Spinal cord (tissue), 10 donors: Measurements from ENCODE around the gene CCDC70. TPM values are rescaled to one million over a fixed set of nuclear protein-coding genes. Genes with fewer than 3 reads are reported as not detected.
A peak's percentile ranks its signal among the peaks of the same experiment; 100 is the strongest.

Experiments used
- DNase-seq, 6 donors: peaks; one replicate each; pipeline versions ENCODE4 v3.0.0 to v3.0.0-alpha.2; 2013 to 2015; ENCODE audit warnings: low spot score in 6 of 6, low read depth in 4 of 6
- H3K27ac ChIP-seq: one replicate; pipeline ENCODE4 v1.5.1; 2013; ENCODE audit warnings: low read depth, low read length, control low read depth
- H3K27me3 ChIP-seq: one replicate; pipeline ENCODE4 v1.6.1; 2013; ENCODE audit warnings: low read length; ENCODE audit not compliant: control insufficient read depth, insufficient read depth
- H3K36me3 ChIP-seq: one replicate; pipeline ENCODE4 v1.6.1; 2013; ENCODE audit warnings: low read length; ENCODE audit not compliant: control insufficient read depth, insufficient read depth
- H3K4me1 ChIP-seq: one replicate; pipeline ENCODE4 v1.6.1; 2013; ENCODE audit warnings: low read length; ENCODE audit not compliant: control insufficient read depth, insufficient read depth
- H3K4me3 ChIP-seq: one replicate; pipeline ENCODE4 v1.5.1; 2013; ENCODE audit warnings: low read depth, low read length, control low read depth
- H3K9me3 ChIP-seq: one replicate; pipeline ENCODE4 v1.6.1; 2013; ENCODE audit warnings: low read length; ENCODE audit not compliant: control insufficient read depth, insufficient read depth
- WGBS: methylation state at CpG from one replicate; pipeline ENCODE4 v1.1.5; 2013; ENCODE audit warnings: missing lambda C conversion rate; ENCODE audit not compliant: insufficient coverage; 5-methylcytosine and 5-hydroxymethylcytosine counted together
- polyA plus RNA-seq, 2 donors: library from polyadenylated mRNA; unstranded; fragments of 120-200 nt; gene quantifications; one replicate each; pipeline ENCODE4 v1.2.1, GENCODE V29; 2013; ENCODE audit not compliant: insufficient read length in 2 of 2
- total RNA-seq, 2 donors: library from RNA; depleted of rRNA in 1 of 2; stranded (reverse); fragments of 120-200 nt in 1 of 2; fragments of >200 nt in 1 of 2; gene quantifications; one replicate each; pipeline versions ENCODE4 v1.2.3 to v1.2.4, GENCODE V29; 2013 to 2014
- donor health status: healthy.

The CCDC70 gene
- total and polyA plus RNA-seq, 4 donors = not detected

DNA sequence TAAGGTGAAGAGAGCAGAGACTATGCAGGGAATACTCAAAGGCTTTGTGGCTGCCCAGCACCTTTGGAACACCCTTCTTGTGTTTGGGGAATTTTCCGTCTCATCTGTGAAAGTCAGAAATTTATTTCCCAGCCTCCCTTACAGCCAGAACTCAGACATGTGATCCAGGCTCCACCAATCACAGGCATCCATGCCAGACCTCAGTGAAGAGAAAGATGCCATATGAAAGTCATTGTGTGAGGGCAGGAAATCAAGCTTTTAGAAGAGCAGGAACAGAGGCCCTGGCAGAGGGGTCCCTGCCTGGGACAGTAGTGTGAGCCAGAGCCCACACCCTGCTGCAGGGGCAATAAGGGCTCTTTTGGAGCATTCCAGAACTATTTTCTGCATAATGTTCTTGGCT is 12.1 kb downstream of the CCDC70 start:
- H3K4me1 ChIP-seq = peaks cover 15% of the 10 kb centered on the region
- no peaks in the 10 kb centered on the region for H3K27me3 ChIP-seq
- no peak overlapping the region for H3K27ac ChIP-seq
- H3K9me3 ChIP-seq = no peaks in the 10 kb centered on the region
- no peak overlapping the region for H3K4me3 ChIP-seq
- no peaks in the 10 kb centered on the region for H3K36me3 ChIP-seq
- DNase-seq = peak in 2 of 6 donors; percentile 21 to 39
- no CpG with 5 or more reads among the region's 1 CpG for WGBS

DNA sequence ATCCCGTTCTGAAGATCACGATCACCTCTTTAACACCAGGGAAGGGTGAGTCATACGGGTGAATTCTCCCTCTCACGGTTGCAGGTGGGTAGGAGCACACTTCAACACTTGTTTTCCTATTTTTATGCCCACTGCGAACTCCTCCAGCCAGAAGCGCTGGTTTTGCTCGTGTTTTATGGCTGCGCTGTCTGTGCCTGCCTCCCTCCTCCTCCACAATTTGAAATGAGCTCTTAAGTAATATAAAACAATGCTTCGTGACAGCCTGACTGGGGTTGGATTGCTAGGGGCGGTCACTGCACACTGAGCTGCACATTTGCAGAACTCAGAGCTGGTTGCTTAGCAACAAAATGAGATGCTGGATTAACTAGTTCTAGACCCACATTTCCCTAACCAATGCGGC is 12.9 kb downstream of the CCDC70 start:
- Histone ChIP-seq H3K27me3 (no peaks in the 10 kb centered on the region), H3K27ac (no peak overlapping the region), H3K4me3 (no peak overlapping the region), H3K4me1 (peaks cover 15% of the 10 kb centered on the region), H3K9me3 (no peaks in the 10 kb centered on the region), H3K36me3 (no peaks in the 10 kb centered on the region)
- peak in 5 of 6 donors; percentile 36 to 96 (median 64) for DNase-seq
- WGBS = 16% methylated on average over 8 of the region's 11 CpGs

DNA sequence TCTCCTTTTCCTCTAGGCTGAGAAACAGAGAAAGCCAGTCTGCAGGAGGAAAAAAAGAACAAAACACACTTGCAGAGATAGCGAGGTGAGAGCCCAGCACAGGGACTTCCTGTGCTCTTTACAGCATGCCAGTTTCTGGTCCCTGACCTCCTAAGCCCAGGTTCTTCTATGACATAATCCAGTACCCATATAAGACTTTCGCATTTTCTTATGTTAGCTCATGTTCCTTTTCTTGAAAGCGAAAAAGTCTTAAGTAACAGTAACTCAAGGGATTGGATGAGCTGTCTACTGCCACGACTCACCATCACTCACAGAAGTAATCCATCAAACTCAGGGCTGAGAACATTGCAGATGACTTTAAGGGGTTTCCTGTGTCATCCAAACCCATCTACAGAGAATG is 17.4 kb downstream of the CCDC70 start:
- H3K4me1 ChIP-seq = peaks cover 11% of the 10 kb centered on the region
- WGBS = 85% methylated on average over 3 of the region's 4 CpGs

DNA sequence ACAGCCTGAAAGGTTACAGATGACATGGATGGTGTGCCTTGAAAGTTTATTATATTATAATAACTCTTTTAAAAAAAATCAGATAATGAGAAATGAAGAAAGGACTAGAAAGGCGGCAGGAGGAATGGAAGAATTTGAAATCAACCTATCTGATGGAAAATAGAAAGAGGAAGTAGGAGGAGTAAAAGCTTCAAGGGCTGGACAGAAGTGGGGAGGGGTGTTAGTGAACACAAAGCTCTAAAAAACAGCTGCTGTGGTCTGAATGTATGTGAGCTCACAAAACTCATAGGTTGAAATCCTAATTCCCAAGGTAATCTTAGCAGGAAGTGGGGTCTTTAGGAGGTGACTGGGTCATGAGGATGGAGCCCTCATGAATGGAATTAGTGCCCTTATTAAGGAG is 19.5 kb downstream of the CCDC70 start:
- 100% methylated on average over 1 of the region's 1 CpG for WGBS
- H3K36me3 ChIP-seq = no peaks in the 10 kb centered on the region

More for the DNA sequence above, 17.4 kb downstream of the CCDC70 start:
- Histone ChIP-seq H3K4me3 (no peak overlapping the region), H3K9me3 (peaks cover 2% of the 10 kb centered on the region), H3K27me3 (no peaks in the 10 kb centered on the region), H3K27ac (no peak overlapping the region), H3K36me3 (no peaks in the 10 kb centered on the region)
- DNase-seq = no peak

DNA sequence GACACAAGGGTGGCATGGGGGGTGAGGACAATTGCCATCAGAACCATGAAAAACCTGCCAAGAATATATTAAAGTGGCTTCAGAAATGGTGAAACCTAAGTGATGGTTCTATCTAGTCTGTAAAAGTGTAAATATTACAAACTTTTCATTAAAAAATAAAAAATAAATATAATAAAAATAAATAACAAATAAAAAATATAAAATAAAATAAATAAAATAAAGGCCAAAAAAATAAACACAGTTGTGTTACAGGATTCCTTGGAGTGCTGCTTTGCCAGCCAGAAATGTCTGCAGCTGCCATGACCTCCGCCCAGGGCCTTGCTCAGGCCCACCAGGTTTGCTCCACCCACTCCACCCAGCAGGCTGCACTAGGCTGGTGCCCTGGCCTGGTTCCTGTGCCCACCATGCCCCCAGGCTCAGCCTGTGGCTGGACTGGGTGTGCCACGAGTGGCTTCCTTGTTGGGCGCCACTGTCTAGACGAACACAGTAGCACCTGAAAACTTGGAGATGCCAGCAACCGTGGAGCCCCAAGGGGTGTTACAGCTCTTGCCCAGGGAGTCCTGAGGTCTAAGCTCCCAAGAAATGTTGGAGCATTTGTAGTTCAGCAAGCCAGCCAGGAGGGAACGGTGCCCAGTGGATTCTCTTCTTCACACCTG is 20.9 kb downstream of the CCDC70 start:
- 97% methylated on average over 6 of the region's 6 CpGs for WGBS
- no peak overlapping the region for H3K27ac ChIP-seq
- peaks cover 2% of the 10 kb centered on the region for H3K9me3 ChIP-seq

More for the DNA sequence above, 19.5 kb downstream of the CCDC70 start:
- no peaks in the 10 kb centered on the region for H3K27me3 ChIP-seq
- H3K27ac ChIP-seq = no peak overlapping the region
- H3K4me1 ChIP-seq = no peaks in the 10 kb centered on the region
- peaks cover 2% of the 10 kb centered on the region for H3K9me3 ChIP-seq
- DNase-seq = no peak
- H3K4me3 ChIP-seq = no peak overlapping the region

DNA sequence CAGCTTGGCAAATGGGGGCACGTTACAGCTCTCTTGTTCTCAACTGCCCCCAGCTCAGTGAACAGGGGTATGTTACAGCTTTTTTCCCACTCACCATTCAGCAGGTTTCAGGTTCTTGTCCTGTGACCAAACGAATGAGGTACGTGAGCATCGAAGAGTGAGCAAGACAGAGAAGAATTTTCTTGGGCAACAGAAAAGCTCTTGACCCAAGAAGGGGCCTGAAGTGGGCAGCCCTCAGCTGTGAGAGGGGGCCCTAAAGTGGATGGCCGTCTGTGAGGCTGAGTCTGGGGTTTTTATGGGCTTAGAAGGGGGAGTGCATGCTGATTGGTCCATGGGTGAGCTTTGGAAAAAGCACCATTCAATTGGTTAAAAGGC is 21.4 kb downstream of the CCDC70 start:
- H3K9me3 ChIP-seq = peaks cover 2% of the 10 kb centered on the region
- no peak overlapping the region for H3K4me3 ChIP-seq
- no peak for DNase-seq
- no peaks in the 10 kb centered on the region for H3K4me1 ChIP-seq
- H3K27ac ChIP-seq = no peak overlapping the region
- H3K27me3 ChIP-seq = no peaks in the 10 kb centered on the region
- WGBS = 70% methylated on average over 5 of the region's 5 CpGs
- no peaks in the 10 kb centered on the region for H3K36me3 ChIP-seq

More for the DNA sequence above, 20.9 kb downstream of the CCDC70 start:
- Histone ChIP-seq H3K27me3 (no peaks in the 10 kb centered on the region), H3K36me3 (no peaks in the 10 kb centered on the region), H3K4me1 (no peaks in the 10 kb centered on the region), H3K4me3 (no peak overlapping the region)
- no peak for DNase-seq

DNA sequence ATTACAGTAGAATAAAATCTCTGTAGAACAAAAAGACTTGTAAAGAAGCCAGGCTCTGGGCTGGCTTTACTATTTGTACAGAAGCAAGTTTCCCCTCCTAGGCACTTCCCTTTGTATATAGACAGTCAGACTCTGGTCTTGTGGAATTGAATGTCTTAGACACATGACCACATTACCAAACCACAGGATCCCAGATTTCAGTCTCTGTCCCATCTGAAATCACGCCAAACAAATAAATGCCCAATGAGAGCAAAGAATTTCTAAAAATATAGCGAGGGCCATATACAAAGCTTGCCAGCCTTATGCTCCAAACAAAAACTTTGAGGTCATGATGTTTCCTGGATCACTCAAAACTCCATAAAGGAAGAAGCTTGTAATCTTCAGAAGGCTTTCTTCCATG is 23.9 kb downstream of the CCDC70 start:
- WGBS = no CpG with 5 or more reads among the region's 2 CpGs
- Histone ChIP-seq H3K27me3 (no peaks in the 10 kb centered on the region), H3K36me3 (no peaks in the 10 kb centered on the region), H3K9me3 (peaks cover 2% of the 10 kb centered on the region), H3K4me1 (no peaks in the 10 kb centered on the region), H3K27ac (no peak overlapping the region), H3K4me3 (no peak overlapping the region)
- DNase-seq = no peak

DNA sequence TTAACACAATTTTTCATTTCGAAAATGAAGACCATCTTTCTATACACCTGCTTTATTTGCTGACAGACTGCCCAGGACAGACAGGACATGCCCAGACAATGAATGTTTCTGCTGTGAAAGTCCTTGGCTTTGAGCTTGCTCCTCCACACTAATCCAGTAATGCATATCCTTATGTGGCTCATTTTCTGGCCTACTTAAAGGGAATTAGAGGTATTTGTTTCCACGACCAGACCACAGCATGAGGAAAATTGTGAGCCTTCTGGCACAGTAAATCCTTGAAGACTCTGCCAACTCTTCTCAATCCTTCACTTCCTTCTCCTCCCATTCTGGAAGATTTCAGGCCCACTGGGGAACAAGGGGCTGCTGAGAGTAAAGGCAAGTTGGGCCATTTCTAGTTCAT is 25.7 kb downstream of the CCDC70 start:
- Histone ChIP-seq H3K4me3 (no peak overlapping the region), H3K4me1 (no peaks in the 10 kb centered on the region), H3K9me3 (peaks cover 2% of the 10 kb centered on the region), H3K27ac (no peak overlapping the region), H3K27me3 (no peaks in the 10 kb centered on the region), H3K36me3 (no peaks in the 10 kb centered on the region)
- WGBS = 100% methylated on average over 1 of the region's 2 CpGs
- DNase-seq = peak in 1 of 6 donors; percentile 42

DNA sequence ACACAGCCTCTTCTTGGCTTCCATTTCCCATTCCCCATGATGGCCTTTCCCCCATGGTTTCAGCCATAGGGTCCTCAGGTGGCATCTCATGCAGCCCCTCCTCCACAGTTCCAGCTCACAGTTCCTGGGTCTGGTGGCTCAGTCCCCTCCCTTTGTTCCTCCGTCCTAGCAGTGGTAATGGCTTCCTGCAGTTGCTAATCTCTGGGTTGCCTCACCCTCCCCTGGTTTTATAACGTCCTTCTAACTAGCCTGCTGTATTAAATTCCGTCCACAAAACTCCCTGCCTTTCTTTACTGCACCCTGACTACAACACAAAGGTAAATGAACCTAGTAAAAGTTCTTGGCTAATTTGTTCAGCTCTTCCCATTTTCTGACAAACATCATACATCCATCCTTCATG is 30.9 kb downstream of the CCDC70 start:
- Histone ChIP-seq H3K4me3 (no peak overlapping the region), H3K4me1 (peaks cover 15% of the 10 kb centered on the region), H3K36me3 (no peaks in the 10 kb centered on the region), H3K27me3 (no peaks in the 10 kb centered on the region), H3K27ac (no peak overlapping the region), H3K9me3 (no peaks in the 10 kb centered on the region)
- WGBS = 77% methylated on average over 3 of the region's 3 CpGs
- DNase-seq = no peak

DNA sequence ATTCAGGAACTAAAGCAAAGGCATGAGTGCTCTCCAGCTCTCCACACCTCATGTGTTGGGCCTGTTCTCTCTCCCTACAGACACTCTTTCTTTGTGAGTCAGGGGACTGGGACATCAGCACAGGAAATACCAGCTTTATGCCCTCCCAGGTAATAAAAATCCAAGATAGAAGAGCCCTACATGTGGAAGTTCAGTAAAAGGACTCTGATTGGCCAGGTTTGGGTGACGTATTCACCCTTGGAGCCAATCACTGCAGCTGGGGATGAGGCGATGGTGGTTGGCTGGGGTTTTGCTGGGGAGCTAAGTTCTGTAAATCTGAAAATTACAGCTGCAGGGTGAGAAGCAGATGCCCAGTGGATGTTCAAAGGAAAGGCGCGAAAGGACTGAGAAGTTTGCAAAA is 32.5 kb downstream of the CCDC70 start:
- H3K4me3 ChIP-seq = no peak overlapping the region
- H3K9me3 ChIP-seq = no peaks in the 10 kb centered on the region
- no peak overlapping the region for H3K27ac ChIP-seq
- WGBS = 100% methylated on average over 4 of the region's 4 CpGs
- H3K36me3 ChIP-seq = no peaks in the 10 kb centered on the region
- peaks cover 15% of the 10 kb centered on the region for H3K4me1 ChIP-seq
- no peak for DNase-seq
- H3K27me3 ChIP-seq = no peaks in the 10 kb centered on the region
